Lower leg skin (tissue), 4 donors: ENCODE measurements around the gene ACAP1. TPM values are rescaled to one million over a fixed set of nuclear protein-coding genes. Genes with fewer than 3 reads are reported as not detected.

ENCODE experiments used
- DNase-seq, 2 donors: peaks; one replicate each; pipeline ENCODE4 v3.0.0-alpha.2; 2019; ENCODE audit warnings: low spot score in 2 of 2
- H3K4me3 ChIP-seq: fragments of 200-600 bp; sonication (generic); 2 replicates; pipeline ENCODE4 v1.5.1; 2017; ENCODE audit warnings: mild to moderate bottlenecking, low read depth; ENCODE audit not compliant: poor library complexity, severe bottlenecking
- CTCF ChIP-seq, 3 donors: fragments of 450-650 bp; IDR thresholded peaks; one replicate each; pipeline ENCODE4 v1.5.1; 2016; ENCODE audit warnings: antibody characterized with exemption in 3 of 3, mild to moderate bottlenecking in 3 of 3, moderate library complexity in 2 of 3
- POLR2A ChIP-seq, 2 donors: fragments of 450-650 bp; IDR thresholded peaks; one replicate each; pipeline ENCODE4 v1.6.1; 2016 to 2017; ENCODE audit warnings: antibody characterized with exemption in 2 of 2, mild to moderate bottlenecking in 1 of 2, moderate library complexity in 1 of 2
- WGBS, 2 donors: methylation state at CpG; one replicate each; pipeline ENCODE4 v1.1.5; 2018; 5-methylcytosine and 5-hydroxymethylcytosine counted together
- intact Hi-C: fragments of 100-400 bp; cut with DNase I; formaldehyde crosslinking; loops from one replicate; pipeline ENCODE4 v1.15.0; 2023; ENCODE audit warnings: low total_unique reads
- total RNA-seq, 4 donors: library from RNA; depleted of rRNA; stranded (reverse); fragments of >200 nt; gene quantifications; one replicate each; pipeline ENCODE4 v1.1.0, GENCODE V29; 2016

The ACAP1 gene
- total RNA-seq, 4 donors from 2014 or later: 2.9 to 5.6 (median 3.8) TPM

- peak within 1 kb of the TSS; percentile 67 for H3K4me3 ChIP-seq
- 0% methylated on average over 13 to 27 of the region's 95 CpGs for WGBS, 2 donors
- peak; percentile 87 to 99 for DNase-seq
- intact Hi-C loops: no loop called here
- TF ChIP-seq POLR2A (IDR thresholded peaks at IDR 0.05) (no peak), CTCF (IDR thresholded peaks at IDR 0.05) (no peak)
Observed at GRCh38 chr17:7314719-7315569, 21.4 kb upstream of the ACAP1 start, which contains the start of gene GPS2. TSS of gene GPS2 (minus strand) at chr17:7315360. CDS start at chr17:7315052, 308 bp downstream.

GRCh38 chr17:7315570-7316235, 20.6 kb upstream of the ACAP1 start:
- peak in 1 of 2 donors; percentile 61 for DNase-seq
- 26 to 31% methylated on average over 27 to 30 of the region's 30 CpGs for WGBS, 2 donors
- no peak for TF ChIP-seq POLR2A (IDR thresholded peaks at IDR 0.05)
- TF ChIP-seq CTCF (IDR thresholded peaks at IDR 0.05): no peak
- peak overlapping the region; percentile 67 for H3K4me3 ChIP-seq
- intact Hi-C loops: no loop called here

- intact Hi-C loops: no loop called here
- TF ChIP-seq POLR2A (IDR thresholded peaks at IDR 0.05) (no peak), CTCF (IDR thresholded peaks at IDR 0.05) (no peak)
- DNase-seq: no peak
- H3K4me3 ChIP-seq: no peak overlapping the region
- WGBS, 2 donors: 85% methylated on average over 16 of the region's 16 CpGs
Observed at GRCh38 chr17:7317161-7317803, 19.0 kb upstream of the ACAP1 start.

- TF ChIP-seq CTCF (IDR thresholded peaks at IDR 0.05) (no peak), POLR2A (IDR thresholded peaks at IDR 0.05) (no peak)
- intact Hi-C loops: no loop called here
- 89 to 95% methylated on average over 13 of the region's 13 CpGs for WGBS, 2 donors
- H3K4me3 ChIP-seq: no peak overlapping the region
- DNase-seq: no peak
Observed at GRCh38 chr17:7318121-7318860, 18.0 kb upstream of the ACAP1 start.

- TF ChIP-seq CTCF (IDR thresholded peaks at IDR 0.05): no peak
- TF ChIP-seq POLR2A (IDR thresholded peaks at IDR 0.05): no peak
- 91 to 94% methylated on average over 15 of the region's 15 CpGs for WGBS, 2 donors
- H3K4me3 ChIP-seq: no peak overlapping the region
- intact Hi-C loops: no loop called here
- no peak for DNase-seq
Observed at GRCh38 chr17:7321466-7321865, 14.9 kb upstream of the ACAP1 start.
